HG02870 (cell line): ENCODE measurements around the gene KMO.
A peak's percentile ranks its signal among the peaks of the same experiment; 100 is the strongest.

Experiments used
- ATAC-seq: cut with Tn5 transposase; IDR thresholded peaks from one replicate; pipeline ENCODE4 v1.9.1; 2021; ENCODE audit warnings: mild to moderate bottlenecking, moderate library complexity; ENCODE audit not compliant: unreplicated experiment

KMO gene

DNA sequence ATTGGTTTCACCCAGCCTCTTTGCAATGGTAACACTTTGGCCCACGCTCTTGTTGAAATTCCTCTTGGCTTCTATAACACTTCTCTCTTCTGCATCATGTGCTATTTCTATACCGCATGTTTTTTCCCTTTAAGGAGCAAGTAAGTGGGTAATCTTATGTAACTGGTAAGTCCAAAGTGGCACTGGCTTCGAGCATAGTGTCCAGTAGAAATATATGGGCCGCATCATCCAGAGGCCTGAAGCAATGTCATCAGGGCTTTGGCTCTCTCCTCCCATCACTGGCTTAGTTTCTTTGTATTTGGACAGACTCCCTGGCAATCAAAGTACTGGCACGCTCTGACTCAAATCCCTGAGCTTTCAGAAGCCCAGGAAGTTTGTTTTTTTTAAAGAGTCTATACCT lies 90.5 kb downstream of the KMO start:
- ATAC-seq = no peak

DNA sequence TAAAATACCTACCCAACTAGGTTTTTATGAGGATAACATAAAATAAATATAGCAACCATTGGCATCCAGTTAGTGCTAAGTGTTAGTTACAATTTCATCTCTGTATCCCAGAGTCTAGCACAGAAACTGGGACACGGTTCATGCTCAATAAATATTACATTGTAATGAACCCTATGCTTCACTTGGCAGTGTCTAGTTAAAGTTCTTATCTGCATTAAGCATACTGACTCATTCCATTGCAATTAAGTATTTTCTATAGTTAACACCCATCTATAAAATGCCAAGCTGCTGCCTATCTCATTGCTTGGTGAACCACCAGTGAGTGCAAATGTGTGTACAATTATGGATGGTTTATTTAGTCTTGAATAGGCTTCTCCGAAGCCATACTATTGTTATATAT lies 92.8 kb downstream of the KMO start:
- no peak for ATAC-seq

DNA sequence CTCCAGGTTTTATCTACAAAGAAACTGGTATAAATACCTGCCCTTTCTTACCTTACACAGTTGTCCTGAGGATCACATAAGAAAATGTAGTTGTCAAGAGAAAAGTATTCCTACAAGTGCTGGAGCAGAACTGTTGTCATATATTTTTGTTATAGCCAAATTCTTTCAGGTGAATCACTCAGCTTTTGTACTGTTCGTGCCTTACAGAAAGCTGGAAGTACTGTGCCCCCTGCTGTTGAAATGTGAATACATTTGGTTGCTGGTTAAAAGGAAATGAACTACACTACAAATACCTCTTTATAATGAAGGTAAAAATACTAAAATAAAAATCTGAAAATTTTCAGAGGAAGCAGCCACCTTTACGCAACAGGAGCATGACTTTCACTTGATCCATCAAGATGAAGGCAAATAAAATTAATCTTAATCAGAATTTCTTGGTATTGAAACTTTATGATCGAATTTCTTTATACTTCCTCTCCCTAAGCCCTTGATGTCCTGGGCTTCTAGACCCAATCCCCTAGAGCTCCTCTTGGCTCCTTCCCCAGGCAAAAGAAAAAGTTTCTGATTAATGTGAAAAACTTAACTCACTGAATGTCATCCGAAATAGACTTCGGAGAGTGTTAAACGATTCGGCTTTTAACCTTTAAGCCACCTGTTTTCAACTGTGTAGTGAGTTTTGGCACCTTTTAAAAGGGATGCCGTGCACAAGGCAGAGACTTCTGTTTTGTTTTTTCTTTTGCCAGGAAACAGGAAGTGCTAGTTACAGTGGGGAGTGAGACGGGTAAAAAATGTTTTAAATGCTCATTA lies 95.5 kb downstream of the KMO start:
- peak; percentile 70 for ATAC-seq

DNA sequence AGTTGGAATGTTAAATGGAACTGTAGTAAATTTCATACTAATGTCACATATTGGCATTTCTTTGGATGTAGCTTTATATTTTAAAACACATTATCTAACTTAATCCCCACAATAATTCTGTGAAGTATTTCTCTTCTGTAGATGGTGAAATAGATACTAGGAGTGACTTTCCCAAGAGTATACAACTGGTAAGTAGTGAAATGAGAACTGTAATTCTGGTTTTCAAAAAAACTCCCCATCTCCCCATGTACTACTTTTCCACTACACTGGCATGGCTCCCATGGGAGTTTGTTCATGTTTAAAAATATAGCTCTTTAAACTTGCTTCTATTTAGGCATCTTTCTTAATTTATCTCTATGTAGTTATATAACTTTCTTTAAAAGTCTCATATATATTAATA lies 97.8 kb downstream of the KMO start:
- ATAC-seq = no peak

DNA sequence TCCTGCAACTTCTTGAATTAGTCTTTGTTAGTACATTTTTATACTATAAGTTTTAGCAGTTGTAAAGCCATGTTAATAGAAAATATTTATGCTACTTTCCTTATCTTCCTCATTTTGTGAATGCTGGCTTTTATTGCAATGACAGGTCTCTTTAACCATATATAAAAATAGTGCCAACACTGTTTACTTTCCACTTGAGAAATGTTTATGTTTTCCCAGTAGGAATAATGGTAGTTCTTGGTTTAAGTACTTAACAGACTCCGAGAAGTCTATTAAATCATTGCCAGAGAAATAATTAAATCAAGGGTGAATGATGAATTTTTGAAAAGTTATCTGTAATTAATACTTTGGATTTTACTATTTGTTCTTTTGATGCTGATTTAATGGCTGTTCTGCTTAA lies 98.3 kb downstream of the KMO start:
- no peak for ATAC-seq

DNA sequence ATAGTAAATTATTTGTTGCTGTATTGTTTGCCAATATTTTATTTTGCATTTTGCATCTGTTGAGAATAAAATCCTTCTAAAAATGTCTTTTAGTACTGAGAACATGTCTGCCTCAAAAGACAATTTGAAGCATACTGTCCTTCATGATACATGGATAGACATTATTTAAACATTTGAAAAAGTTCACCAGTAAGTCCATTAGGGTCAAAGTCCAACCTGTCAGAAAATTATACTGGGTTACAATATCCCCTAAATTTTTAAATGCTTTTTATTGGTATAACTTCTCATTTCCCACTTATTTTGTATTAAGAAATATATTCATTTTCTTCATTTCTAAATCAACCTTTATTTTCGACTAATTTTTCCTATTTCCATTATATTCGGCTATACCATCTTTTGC lies 98.7 kb downstream of the KMO start:
- ATAC-seq = no peak

DNA sequence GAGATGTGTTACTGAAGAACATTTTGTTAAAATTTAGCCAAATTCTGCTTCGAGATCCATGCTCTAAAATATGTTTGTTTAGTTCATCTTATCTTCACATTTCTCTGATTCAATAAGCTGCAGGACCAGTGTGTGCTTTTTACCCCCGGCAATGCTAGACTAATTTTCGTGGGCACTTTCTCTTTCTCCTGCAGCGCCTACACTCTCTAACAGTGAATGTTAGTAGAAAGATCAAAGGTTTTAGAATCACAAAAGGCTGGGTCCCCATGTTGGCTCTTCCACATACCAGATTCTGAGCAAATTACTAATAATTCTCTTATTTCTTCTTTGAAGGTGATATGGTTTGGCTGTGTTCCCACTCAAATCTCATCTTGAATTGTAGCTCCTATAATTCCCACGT lies 99.5 kb downstream of the KMO start:
- no peak for ATAC-seq

DNA sequence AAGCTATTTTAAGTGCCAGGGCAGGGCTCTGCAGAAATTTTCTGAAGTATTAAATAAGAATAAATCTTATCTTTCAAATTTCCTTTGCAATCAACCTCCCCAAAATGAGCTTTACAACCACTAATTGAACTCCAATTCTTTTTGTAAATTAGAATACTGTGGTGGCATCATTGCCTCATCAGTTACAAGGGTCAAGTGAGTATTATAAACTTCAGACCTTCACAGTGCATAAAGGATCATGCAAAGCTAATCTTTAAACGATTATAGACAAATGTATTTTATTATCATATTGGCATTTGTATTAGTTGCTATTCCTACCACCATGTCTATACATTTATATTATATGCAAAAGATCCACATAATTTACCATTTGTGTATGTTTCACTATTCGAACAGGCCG lies 100.8 kb downstream of the KMO start:
- ATAC-seq = no peak

DNA sequence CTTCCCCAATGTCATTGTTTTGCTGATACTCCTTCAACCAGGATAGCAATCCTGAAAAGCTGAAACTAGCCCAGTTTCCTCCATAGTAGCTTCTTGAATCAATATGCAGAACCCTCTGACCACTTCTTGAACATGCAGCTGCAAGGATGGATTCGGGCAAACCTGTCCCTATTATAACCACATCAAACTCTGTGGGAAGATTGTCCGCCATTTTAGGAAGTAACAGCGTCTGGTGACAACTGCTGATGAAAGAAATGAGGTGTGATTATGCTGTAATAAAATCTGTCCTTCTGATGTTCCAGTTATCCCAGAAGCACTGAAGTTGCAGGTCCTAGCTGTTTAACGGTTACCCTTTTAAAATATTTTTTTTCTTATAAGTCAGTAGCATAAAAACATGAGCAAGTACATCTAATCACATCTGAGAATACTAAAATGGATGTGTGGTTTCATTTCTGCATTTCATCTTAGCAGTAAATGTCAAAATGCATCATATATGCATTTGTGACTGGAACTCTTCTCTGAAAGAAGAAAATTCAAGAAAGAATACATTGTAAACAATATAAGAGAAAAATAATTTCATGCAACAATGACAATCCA lies 103.5 kb downstream of the KMO start:
- peak; percentile 23 for ATAC-seq

DNA sequence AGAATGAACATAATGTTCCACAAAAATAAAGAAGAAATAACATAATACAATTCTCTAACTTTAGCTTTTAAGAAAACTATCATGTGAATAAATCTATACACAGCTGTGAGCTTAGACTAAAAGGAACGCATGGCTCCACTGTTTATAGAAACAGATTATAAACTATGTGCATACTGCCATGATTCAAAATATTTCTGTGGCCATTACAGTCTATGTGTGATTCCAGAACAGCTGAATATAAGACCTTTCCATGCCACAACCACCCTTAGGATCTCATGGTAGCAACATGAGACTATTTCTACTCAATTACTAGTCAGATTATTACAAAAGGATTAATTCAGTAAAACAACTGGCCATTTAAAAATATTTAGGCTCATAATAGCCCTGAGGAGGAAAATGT lies 104.1 kb downstream of the KMO start:
- ATAC-seq = no peak

DNA sequence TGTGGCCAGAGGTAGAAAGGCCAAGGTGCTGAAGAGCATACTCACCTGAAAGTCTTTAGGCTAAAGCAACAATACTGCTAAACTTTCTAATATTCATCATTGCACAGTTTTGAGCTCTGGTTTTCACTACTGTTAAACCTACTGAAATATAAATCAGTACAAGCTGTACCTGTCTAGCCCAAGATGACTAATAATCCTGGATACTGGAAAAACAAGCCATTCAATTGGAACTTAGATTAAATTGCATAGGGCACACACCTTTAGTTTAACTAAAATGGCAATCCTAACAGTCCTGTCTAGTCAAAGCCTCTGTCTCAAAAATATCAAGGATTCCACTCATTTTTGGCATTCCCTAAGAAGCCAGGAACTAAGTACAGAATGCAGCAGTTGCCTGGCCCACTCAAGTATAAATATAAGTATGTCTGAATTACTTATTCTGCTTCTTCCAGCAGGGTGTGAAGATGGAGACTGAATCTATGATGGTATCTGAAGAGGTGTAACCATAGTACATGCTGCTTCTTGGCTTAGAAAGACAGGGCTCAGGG lies 104.9 kb downstream of the KMO start:
- no peak for ATAC-seq

DNA sequence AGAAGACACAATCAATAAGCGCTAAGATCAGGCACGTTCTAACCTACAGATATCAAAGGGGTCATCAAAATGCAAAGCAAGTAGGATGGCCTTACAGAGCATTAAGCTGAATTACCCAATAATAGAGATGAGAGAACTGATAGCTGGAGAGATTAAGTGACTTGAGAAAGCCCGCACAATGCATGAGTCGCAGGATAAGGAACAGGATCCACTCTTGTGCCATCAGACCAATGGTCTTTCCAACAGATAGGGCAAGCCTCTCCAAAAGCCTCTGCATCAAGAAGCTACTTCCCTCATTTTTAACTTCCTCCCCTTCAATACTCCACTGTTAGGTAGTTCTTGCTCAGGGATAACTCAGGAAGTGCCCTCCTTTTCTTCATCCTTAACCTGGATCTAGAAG lies 105.4 kb downstream of the KMO start:
- ATAC-seq = no peak

DNA sequence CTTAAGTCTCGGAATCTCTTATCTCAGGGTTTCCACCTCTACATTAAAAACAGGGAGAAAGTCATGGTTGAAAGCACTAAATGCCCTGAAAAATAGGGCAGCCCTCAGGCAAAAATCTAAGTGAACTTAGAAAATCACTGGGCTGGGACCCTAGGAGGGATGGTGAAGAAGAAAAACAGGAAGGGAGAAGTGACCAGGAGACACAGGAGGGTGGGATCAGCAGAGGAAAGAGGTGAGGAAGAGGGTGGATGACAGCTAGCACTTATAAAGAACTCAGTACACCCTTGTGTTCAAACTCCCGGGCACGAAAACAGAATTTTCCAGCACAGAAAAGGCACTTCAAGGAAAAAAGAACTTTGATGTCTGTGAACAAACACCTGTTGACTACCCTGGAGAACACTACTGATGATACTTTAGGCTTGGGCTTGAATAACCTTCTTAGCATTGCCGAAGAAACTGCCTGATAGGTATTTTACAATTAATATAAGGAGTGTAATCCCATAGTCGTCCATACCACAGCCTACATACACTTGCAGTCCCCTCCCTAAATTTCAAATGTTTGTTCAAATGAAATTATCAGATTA lies 106.0 kb downstream of the KMO start:
- ATAC-seq = no peak

DNA sequence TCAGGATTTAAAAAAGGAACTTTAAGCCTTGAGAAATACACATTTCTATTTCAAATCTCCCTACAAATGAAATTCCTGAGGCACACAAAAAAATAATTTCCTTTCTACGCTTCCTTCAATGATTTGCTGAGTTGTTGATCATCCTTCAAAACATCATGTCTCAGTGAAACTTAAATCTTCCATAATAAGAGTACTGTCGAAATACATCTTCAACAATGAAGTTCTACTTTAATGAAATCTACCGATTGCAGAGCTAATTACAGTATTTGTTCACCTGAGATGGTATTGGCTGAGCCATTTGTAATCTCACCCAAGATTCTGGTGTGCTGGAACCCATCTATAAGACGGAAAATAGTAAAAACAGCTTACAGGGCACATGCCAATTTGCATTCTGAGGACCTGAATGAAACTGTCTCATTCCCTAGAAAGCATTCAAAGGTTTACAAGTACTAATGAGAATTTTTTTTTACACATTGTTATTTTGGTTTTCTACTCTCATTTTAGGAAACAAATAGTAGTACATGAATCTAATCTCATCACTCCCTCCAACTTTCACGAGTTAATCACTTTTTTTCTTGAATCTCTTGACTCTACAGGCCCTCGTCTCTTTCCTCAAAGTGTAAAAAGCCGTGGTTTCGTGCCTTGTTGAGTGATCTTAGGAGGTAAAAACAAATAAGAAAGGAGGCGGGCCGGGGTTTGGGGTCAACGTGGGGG lies 106.9 kb downstream of the KMO start:
- ATAC-seq = peak; percentile 0

DNA sequence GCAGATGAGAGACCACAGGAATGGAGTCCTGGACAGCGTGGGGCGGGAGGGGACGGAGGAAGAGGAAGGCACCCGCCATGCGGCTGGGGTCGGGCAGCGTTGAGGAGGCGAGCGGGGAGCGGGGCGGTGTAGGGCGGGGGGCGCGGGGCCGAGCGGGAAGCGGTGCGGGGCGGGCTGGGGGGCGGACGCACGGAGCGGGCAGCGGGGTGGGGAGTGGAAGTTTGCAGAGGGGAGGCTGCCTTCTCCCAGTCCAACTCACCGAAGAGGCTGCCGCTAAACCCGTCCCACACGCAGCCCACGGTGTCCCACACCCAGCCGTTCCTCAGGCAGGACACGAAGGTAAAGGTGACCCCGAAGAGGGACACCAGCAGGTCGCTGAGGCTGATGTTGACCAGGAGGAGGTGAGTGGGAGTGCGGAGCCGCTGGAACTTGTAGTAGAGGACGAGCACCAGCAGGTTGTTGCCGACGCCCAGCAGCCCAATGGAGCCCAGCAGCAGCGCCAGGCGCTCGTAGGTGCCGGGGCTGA lies 107.5 kb downstream of the KMO start:
- ATAC-seq = peak; percentile 40

DNA sequence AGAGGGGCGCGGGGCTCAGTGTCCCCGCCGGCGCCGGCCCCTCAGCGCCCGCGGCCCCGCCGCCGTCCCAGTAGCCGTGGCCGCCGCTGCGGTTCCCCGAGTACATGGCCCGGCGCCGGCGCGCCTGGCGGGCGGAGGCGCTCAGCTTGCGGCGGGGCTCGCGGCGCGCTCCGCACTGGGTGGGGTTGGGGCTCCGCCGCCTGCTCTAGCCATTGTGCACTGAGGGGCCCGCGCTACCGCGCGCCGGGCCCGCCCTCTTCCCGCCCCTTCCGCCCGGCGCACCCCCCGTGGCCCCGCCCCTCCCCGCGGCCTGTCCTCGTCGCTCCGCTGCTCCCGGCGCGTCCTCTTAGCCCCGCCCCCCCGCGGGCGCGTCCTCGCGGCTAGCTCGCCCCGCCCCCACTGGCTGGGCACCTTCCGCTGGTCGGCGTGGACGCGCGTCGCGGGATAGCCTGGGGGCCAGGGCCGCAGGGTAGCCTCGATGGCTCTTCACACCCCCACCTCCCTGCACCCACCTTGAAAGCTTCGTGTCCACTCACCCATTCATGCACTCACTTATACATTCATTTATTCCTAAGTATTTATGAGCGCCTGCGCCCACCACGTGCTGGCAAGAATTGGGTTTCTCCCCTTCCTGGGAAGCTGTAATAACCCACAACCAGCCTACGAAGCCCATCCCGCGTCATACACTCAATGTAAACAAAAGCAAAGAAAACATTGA lies 108.1 kb downstream of the KMO start, which contains the start of the genes CHML and OPN3:
CHML (minus strand) TSS at position 221 of the 718 bp plus-strand sequence. CDS start 4,603 bp downstream, outside the sequence.
OPN3 (minus strand) TSS at position 221 of the 718 bp plus-strand sequence; CDS start at position 106, 115 bp downstream.
- ATAC-seq = peak; percentile 79

DNA sequence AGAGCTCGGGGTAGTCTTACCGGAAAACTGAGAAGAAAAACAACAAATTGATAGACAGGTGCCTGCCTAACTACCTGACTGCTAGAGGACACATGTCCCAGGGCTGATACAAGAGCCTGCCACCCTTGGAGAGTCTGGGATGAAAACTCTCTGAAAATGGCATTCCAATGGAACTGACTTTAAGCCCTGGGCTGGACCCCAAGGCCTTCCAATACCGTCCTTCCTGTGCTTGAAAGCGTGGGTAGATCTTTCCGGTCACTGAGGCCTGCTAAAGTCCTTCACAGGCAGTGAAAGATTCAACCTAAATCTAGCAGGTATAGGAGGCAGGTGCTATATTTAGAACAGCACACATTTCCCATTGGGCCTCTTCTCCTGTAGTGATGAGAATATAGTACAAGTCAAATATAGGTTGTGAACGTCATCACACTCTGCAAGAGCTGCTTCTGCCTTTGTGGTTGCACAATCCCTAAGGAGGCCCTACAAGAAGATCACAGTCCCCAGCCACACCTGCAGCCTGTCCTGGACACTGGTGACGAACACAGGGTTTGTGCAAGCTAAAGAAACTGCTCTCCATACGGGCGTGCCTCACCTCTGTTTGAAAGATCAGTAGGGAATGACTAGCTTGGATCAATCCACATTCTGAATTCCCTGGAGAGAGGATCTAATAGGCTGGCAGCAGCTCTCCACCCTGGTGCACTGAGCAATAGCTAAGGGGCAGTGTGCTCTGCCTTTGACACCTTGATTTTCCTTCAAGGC lies 108.9 kb downstream of the KMO start:
- no peak for ATAC-seq

DNA sequence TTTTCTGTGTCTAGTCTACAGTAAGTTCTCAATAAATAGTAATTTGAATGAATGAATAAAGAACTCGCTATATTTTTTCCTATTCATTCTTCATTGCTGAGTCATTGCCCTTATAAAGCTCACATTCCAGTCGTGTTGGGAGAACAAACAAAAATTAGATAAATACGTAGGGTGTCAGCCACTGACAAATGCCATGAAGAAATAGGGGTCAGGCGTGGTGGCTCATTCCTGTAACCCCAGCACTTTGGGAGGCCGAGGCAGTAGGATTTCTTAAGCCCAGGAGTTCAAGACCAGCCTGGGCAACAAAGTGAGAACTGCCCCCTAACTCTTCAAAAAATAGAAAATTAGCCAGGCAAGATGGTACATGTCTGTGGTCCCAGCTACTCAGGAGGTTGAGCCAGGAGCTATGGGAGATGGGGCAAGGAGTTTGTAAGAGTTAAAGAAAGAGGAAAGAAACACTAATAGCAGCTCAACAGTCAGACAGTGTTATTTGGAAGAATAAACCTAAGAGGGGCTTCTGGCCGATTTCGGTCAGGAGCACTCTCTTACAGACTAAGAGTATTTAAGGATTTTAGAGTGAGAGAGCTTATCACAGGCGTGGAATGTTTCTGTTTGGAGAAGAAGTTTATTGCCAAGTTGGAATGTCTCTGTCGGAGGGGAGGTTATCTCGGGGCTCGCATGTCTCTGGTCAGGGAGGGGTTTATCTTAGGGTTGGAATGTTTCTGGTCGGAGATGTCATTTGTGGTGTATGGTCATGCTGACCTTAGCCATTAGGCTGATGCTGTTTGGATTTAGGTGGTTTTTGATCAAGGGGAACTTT lies 109.8 kb downstream of the KMO start:
- ATAC-seq = no peak

DNA sequence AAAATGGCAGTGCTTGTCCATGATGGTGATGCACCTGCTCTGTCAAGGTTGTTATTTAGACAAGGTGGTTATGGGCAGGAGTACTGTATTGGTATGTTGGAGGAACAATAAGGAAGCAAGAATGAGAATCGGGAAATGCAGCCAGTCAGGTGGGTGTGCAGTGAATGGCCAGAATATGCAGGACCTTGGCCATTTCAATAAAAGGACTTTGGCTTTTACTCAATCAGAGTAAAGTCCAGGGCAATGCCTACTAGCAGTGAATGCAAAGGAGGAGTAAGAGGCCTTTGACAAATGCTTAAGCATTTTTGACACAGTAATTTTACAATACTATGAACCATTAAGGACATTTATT lies 110.4 kb downstream of the KMO start:
- no peak for ATAC-seq
